Activated B cell treated with CpG ODN at 0.5 μM for 24 hours (primary cell): ENCODE data around the gene WNT9B. TPM values are rescaled to one million over a fixed set of nuclear protein-coding genes. Genes with fewer than 3 reads are reported as not detected.

ENCODE experiments used
- ATAC-seq: fragments of 200-7000 bp; cut with Tn5 transposase; one replicate; pipeline ENCODE4 v1.10.0; 2021; ENCODE audit warnings: low read depth, mild to moderate bottlenecking, moderate library complexity
- CTCF ChIA-PET: fragments of 350-600 bp; sonication (Branson Sonifier 250); formaldehyde crosslinking; loops from one replicate; lab custom pipeline; 2021; ENCODE audit warnings: antibody characterized with exemption; lab: Charles Lee
- POLR2A ChIA-PET: fragments of 350-600 bp; sonication (Branson Sonifier 250); formaldehyde crosslinking; loops from one replicate; lab custom pipeline; 2021; ENCODE audit warnings: antibody characterized with exemption; lab: Charles Lee
- DNase-seq: peaks from one replicate; pipeline ENCODE4 v3.0.0; 2022
- H3K27ac Mint-ChIP-seq: one replicate; pipeline ENCODE4 v1.8.0; 2020; ENCODE audit warnings: mixed read lengths
- H3K27me3 Mint-ChIP-seq: one replicate; pipeline ENCODE4 v1.8.0; 2021; ENCODE audit warnings: mixed read lengths
- H3K36me3 Mint-ChIP-seq: one replicate; pipeline ENCODE4 v1.8.0; 2021; ENCODE audit warnings: low read depth, mixed read lengths
- H3K4me1 Mint-ChIP-seq: one replicate; pipeline ENCODE4 v1.8.0; 2021; ENCODE audit warnings: mixed read lengths
- H3K4me3 Mint-ChIP-seq: one replicate; pipeline ENCODE4 v1.8.0; 2020; ENCODE audit warnings: mild to moderate bottlenecking, mixed read lengths
- H3K9me3 Mint-ChIP-seq: one replicate; pipeline ENCODE4 v1.8.0; 2020; ENCODE audit warnings: mixed read lengths
- CTCF ChIP-seq: fragments of 200-600 bp; IDR thresholded peaks from one replicate; pipeline ENCODE4 v1.8.0; 2022; ENCODE audit warnings: antibody characterized with exemption, mild to moderate bottlenecking
- intact Hi-C: fragments of 100-400 bp; cut with micrococcal nuclease; formaldehyde crosslinking; loops from one replicate; pipeline ENCODE4 v1.15.1; 2024
- total RNA-seq: library from RNA; stranded (reverse); gene quantifications from 2 replicates; pipeline ENCODE4 v1.2.3, GENCODE V29; 2022

WNT9B gene
- total RNA-seq, 1 donor from 2014 or later: not detected

DNA sequence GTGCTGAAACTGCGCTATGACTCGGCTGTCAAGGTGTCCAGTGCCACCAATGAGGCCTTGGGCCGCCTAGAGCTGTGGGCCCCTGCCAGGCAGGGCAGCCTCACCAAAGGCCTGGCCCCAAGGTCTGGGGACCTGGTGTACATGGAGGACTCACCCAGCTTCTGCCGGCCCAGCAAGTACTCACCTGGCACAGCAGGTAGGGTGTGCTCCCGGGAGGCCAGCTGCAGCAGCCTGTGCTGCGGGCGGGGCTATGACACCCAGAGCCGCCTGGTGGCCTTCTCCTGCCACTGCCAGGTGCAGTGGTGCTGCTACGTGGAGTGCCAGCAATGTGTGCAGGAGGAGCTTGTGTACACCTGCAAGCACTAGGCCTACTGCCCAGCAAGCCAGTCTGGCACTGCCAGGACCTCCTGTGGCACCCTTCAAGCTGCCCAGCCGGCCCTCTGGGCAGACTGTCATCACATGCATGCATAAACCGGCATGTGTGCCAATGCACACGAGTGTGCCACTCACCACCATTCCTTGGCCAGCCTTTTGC lies 25.0 kb downstream of the WNT9B start:
- H3K27me3 Mint-ChIP-seq: no peaks in the 10 kb centered on the region
- intact Hi-C loops: no loop called here
- no peaks in the 10 kb centered on the region for H3K4me1 Mint-ChIP-seq
- H3K9me3 Mint-ChIP-seq: no peaks in the 10 kb centered on the region
- TF ChIP-seq CTCF: no peak
- no peak overlapping the region for H3K27ac Mint-ChIP-seq
- H3K36me3 Mint-ChIP-seq: no peaks in the 10 kb centered on the region
- ChIA-PET POLR2A (no interaction called here), CTCF (interaction anchor here (1.5 kb wide), 1 partner anchor 66 kb away, joined by 3 read pairs; no protein-coding TSS in a partner anchor)
- no peak overlapping the region for H3K4me3 Mint-ChIP-seq
- no peak for DNase-seq
- peak; percentile 50 for ATAC-seq

GRCh38 chr17:46876926-46877325 lies 25.5 kb downstream of the WNT9B start:
- H3K27ac Mint-ChIP-seq: no peak overlapping the region
- POLR2A ChIA-PET: no interaction called here
- no peaks in the 10 kb centered on the region for H3K4me1 Mint-ChIP-seq
- H3K4me3 Mint-ChIP-seq: no peak overlapping the region
- intact Hi-C loops: no loop called here
- DNase-seq: no peak
- H3K36me3 Mint-ChIP-seq: no peaks in the 10 kb centered on the region
- no peaks in the 10 kb centered on the region for H3K27me3 Mint-ChIP-seq
- ATAC-seq: no peak
- CTCF ChIA-PET: interaction anchor here (1.5 kb wide), 1 partner anchor 66 kb away, joined by 3 read pairs; no protein-coding TSS in a partner anchor
- H3K9me3 Mint-ChIP-seq: no peaks in the 10 kb centered on the region
- no peak for TF ChIP-seq CTCF

DNA sequence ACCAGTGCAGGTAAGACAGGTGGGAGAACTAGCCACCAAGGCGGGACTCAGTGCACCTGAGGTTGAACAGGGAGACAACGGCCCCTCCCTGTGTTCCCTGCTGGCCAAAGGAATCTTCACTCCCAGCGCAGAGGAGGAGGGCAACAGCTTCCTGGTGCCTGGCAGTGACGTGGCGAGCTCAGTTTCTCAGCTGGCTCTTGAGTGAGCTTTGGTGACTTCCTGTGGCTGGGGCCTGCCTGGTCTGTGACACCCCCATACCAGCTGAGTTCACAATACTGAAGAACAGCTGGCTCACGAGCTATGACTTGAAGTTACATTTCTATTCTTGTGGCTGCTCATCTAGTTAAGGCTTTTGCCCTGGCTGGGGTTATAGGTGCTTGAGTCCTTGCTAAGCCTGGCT lies 26.1 kb downstream of the WNT9B start:
- Mint-ChIP-seq H3K4me3 (no peak overlapping the region), H3K4me1 (no peaks in the 10 kb centered on the region), H3K27me3 (no peaks in the 10 kb centered on the region), H3K36me3 (no peaks in the 10 kb centered on the region), H3K9me3 (no peaks in the 10 kb centered on the region), H3K27ac (no peak overlapping the region)
- ChIA-PET CTCF (interaction anchor here (1.5 kb wide), 1 partner anchor 65 kb away, joined by 3 read pairs; no protein-coding TSS in a partner anchor), POLR2A (no interaction called here)
- ATAC-seq: no peak
- TF ChIP-seq CTCF: no peak
- intact Hi-C loops: no loop called here
- DNase-seq: no peak

- no peak for TF ChIP-seq CTCF
- ChIA-PET CTCF (interaction anchor here (1.5 kb wide), 1 partner anchor 65 kb away, joined by 3 read pairs; no protein-coding TSS in a partner anchor), POLR2A (no interaction called here)
- intact Hi-C loops: no loop called here
- Mint-ChIP-seq H3K27me3 (no peaks in the 10 kb centered on the region), H3K9me3 (no peaks in the 10 kb centered on the region), H3K4me1 (no peaks in the 10 kb centered on the region), H3K36me3 (no peaks in the 10 kb centered on the region), H3K27ac (no peak overlapping the region), H3K4me3 (no peak overlapping the region)
- no peak for DNase-seq
- no peak for ATAC-seq
Observed at GRCh38 chr17:46878055-46878454, 26.7 kb downstream of the WNT9B start.

DNA sequence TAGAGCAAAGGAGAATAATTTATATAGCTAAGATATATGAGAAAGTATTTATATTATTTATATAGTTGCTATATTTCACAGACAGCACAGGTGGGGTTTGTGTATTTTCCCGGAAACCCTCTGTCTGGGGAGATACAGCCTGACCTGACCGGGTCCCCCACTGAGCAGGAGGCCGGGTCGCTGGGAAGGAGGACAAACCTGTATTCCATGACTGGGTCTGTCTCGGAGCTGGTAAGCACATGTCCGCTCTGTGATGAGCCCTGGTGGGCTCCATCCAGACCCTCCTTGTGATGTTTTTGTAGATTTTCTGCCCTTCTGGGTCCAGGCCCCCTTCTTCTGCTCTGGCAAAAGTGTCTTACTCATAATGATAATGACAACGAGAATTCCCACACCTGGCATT lies 27.7 kb downstream of the WNT9B start:
- Mint-ChIP-seq H3K4me1 (no peaks in the 10 kb centered on the region), H3K27ac (no peak overlapping the region), H3K36me3 (no peaks in the 10 kb centered on the region), H3K4me3 (no peak overlapping the region), H3K9me3 (no peaks in the 10 kb centered on the region), H3K27me3 (no peaks in the 10 kb centered on the region)
- DNase-seq (no peak), ATAC-seq (no peak)
- ChIA-PET POLR2A (no interaction called here), CTCF (no interaction called here)
- intact Hi-C loops: no loop called here
- TF ChIP-seq CTCF: no peak
